Bone marrow (tissue), 2 donors: ENCODE data around the gene ERVW-1.
"Not testable (repeated sequence)": the region's sequence is repeated elsewhere in the genome, so short reads cannot be mapped to it uniquely, and the experiment has no call there.

Experiments
- DNase-seq, 2 donors: peaks; one replicate each; lab custom pipeline; 2025; lab: John Stamatoyannopoulos, UW

Gene ERVW-1

DNA sequence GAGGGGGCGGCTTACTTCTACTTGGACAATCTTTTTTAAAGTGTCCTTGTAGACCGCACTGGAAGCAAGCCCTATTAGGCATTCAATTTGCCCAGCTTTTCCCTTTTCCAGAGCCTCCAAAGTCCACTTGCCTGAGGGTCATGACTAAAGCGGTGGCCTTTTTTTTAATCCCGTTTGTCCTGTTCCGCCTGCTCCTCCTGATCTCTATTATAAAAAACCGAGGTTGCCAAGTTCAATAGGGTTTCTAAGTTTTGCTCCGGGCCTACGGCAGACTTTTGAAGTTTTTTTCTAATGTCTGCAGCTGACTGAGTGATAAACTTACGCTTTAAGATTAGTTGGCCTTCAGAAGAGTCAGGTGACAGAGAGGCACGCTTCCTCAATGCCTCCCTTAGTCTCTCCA is 3.8 kb downstream of the ERVW-1 start:
- not testable (repeated sequence) for DNase-seq

DNA sequence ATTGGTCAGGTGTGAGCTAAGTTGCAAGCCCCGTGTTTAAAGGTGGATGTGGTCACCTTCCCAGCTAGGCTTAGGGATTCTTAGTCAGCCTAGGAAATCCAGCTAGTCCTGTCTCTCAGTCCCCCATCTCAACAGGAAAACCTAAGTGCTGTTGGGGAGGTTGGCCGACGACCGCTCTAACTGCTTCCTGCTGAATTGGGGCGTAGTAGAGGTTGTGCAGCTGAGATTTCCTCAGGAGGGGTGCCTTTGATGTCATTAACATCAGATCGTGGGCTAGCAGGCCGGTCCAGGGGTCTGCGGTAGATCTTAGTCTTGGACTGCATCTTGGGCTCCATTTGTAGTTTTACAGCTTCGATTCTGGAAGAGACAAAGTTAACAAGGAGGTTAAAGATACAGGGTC is 9.2 kb downstream of the ERVW-1 start:
- DNase-seq: not testable (repeated sequence)

DNA sequence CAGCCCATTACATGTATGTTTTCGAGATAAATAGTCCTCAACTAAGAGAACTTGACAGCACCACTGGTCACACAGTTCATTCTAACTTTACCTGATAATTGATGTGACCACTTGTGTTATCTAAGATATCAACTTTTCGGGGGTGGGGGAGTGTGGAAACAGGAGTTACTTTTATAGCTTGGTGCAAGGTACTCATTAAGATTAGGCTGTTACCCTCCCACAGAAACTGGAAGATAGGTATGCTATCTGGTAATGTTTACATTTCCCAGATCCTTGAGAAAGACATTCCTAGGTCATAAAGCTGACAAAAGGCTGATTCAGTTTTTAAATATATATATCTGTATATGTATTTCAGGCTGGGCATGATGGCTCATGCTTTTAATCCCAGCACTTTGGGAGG is 11.1 kb downstream of the ERVW-1 start:
- no peak for DNase-seq

DNA sequence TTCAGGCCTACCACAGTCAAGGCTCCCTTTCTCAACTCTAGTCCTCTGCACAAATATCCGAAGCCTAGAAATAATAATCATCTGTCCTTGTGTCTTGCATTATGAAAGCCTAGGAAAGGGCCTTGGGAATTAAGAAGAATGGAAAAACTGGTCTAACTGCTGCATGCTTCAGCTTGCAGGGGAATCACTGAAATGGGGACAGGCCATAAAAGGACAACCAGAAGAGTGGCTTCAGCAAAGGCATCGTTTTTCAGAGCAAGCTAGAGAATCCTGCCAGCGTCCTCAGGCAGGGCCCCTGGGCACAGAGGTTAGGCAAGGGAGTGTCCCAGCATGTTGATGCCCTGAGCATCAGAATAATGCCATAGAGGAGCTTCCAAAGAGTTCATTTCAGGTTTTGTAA is 13.2 kb downstream of the ERVW-1 start:
- DNase-seq: no peak

DNA sequence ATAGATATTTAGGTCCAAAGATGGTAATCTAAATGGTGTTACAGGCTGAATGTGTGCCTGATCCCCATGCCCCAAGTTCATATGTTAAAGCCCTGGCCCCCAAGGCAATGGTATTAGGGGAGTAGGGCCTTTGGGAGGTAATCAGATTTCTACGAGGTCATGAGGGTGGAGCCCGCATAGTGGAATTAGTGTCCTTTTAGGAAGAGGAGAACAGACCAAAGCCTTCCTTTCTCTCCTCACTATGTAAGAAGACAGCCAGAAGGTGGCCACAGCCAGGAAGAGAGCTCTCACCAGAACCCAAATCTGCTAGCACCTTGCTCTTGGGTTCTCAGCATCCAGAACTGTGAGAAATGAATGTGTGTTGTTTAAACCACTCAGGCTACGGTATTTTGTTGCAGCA is 15.2 kb downstream of the ERVW-1 start:
- DNase-seq: no peak

DNA sequence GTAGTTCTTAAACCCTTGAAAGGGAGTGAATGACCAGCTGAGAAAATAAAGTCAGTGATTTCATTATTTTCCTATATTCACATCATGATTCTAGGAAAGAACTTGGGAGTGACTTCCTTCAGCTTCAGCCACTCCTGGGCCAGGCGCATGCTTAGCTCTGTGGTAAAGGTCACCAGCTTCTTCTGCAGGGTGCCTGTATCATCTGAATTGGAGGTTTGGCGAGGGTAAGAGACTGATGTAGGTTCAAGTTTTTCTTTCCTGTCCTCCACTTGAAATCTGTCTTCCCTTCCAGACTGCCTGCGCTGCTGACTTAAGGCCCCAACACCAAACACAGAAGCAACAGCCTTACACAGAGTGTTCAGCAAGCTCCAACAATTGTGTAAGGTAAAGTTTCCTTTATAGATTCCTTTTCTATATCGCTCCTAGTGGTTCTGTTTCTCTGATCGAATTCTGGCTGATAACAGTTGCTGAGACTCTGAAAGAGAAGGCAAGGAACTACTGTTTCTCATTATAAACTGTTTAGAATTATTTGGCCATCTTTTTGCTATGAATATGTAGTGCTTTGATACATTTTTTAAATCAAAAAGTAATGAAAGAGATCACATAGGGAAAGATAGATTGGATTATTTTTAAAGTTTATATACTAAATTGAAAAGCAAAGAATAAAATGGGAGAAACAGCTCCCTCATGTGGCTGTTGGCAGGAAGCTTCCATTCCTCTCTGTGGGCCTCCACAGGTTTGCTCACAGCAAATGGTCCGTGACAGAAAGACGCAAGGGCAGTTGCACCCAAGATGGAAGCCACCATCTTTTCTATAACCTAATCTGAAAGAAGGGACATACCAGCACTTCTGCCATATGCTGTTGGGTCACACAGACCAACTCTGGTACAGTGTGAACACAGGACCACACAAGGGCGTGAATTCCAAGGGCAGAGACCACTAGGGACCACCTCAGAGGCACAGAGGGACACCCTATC is 16.4 kb downstream of the ERVW-1 start:
- no peak for DNase-seq

DNA sequence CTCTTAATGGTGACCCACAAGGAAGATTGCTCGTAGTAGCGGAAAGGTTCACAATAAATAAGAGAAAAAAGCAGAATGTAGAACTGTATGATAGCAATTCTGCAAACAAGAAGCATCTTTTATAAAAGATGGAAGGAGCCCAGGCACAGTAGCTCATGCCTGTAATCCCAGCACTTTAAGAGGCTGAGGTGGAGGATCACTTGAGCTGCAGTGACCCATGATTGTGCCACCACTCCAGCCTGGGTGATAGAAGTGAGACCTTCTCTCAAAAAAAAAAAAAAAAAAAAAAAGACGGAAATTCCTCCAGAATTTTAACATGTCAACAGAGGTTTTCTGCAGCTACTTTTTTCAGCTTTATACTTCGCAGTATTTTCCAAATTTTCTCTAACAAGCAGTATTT is 17.2 kb downstream of the ERVW-1 start:
- DNase-seq: no peak

DNA sequence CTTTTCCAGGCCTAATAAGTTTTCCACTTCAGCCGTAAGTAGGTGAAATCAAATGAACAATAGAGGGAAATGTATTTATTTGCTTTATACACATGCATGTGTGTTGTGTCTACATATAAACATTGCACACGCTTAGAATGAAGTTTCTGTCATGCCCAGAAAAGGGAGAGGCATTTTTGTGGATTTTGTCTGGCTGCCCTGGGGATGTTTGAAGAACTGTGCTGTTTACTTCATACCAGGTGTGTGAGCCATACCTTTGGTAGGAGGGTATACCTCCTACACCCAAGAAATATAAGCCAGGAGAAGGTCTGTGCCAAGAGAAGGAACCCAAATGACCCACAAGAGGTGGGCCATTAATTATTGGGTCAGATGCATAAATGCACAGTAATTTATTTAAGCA is 17.6 kb downstream of the ERVW-1 start:
- no peak for DNase-seq

DNA sequence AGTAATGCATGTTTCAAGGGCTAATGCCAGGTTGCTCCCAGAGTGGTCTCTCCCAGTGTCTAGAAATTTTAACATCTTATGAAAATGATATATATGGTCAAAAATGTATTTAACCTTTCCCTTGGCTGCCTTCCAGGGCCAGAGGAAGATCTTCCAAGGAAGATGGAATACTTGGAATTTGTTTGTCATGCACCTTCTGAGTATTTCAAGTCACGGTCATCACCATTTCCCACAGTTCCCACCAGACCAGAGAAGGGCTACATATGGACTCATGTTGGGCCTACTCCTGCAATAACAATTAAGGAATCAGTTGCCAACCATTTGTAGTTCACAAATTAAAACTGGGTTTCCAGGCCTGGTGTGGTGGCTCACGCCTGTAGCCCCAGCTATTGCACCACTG is 21.5 kb downstream of the ERVW-1 start:
- DNase-seq: no peak

DNA sequence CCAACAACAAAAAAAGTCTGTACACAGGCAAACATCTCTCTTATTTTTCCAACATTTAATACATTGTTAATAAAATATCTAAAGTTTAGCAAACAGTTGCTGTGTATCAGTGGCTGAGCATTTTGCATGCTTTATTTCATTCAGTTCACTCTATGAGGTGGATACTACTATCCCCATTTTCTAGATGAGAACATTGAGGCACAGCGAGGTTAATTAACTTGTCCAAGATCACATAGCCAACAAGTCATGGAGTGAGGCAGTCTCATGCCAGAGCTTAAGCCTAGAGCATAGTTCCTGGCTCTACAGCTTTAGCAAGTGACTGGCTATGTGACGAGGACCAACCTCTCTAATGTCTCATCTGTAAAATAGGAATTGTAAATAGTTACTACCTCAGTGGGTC is 26.1 kb downstream of the ERVW-1 start:
- no peak for DNase-seq

DNA sequence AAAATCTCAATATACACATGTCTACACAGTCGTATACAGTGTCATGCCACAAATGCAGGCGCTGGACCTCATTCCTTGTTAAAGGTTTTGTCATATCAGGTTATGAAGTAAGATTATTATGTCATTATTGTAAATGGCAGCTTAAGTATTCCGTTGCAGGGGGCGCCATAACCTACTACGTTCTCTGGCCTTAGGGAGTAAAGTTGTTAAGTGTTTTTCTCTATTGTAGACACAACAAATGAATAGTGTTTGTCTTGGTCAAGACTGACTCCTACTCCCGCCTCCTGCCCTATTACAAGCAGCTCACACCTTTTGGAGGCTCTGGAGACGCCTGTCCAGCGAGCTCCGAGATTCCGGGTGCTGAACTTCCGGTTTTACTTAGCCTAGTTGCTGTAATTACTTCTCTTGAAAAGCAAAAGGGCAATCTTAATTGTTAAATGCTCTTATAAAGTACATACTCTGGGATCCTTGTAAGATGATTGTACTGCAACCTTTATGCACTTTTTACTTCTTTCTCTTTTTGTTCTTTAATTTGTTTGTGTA is 29.5 kb downstream of the ERVW-1 start:
- peak; percentile 41 to 69 for DNase-seq

DNA sequence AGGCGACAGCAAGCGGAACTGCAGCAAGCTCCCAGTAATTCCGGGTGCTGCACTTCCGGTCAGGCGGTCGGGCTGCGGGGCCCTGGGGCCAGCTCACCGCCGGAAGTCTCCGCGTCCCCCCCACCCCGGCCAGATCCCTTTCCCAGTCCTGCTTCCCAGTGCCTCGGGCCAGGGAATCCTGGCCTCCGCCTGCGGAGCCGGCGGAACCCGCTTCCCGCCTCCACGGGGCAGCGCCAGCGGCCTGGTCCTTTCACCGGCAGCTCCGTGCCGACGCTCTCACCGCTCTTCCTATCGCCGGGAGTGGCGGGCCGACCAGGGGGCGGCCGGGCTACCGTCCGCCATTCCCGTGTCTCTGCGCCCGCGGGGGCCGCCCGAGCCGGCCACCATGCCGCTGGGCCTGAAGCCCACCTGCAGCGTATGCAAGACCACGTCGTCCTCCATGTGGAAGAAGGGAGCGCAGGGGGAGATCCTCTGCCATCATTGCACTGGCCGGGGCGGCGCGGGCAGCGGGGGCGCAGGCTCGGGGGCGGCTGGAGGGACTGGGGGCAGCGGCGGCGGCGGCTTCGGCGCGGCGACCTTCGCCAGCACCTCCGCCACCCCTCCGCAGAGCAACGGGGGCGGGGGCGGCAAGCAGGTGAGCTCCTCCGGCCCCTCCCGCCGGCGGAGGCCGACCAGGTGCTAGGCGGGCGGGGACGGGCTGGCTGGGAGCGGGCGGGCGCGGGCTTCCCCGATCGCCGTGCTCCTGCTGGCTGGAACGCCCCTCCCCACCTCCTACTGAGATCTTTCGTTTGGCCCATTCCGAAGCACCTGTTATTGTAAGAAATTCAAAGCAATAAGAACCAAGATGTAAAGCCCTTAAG is 30.2 kb downstream of the ERVW-1 start, which contains the start of gene GATAD1:
Gene GATAD1 (plus strand): TSS at position 138 of the 860 bp plus-strand sequence. CDS start 248 bp downstream, at position 386.
- peak; percentile 58 to 67 for DNase-seq

DNA sequence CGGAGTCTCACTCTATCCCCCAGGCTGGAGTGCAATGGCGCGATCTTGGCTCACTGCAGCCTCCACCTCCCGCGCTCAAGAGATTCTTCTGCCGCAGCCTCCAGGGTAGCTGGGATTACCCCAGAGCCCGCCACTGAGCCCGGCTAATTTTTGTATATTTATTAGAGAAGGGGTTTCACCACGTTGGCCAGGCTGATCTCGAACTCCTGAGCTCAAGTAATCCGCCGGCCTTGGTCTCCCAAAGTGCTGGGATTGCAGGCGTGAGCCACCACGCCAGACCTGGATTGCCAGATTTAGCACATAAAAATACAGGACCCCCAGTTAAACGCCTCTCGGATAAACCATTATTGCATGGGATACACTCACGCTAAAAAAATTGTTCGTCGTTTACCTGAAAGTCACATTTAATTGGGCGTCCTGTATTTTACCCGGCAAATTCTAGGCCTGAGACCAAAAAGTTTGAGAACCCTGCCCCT is 30.8 kb downstream of the ERVW-1 start:
- DNase-seq: no peak

DNA sequence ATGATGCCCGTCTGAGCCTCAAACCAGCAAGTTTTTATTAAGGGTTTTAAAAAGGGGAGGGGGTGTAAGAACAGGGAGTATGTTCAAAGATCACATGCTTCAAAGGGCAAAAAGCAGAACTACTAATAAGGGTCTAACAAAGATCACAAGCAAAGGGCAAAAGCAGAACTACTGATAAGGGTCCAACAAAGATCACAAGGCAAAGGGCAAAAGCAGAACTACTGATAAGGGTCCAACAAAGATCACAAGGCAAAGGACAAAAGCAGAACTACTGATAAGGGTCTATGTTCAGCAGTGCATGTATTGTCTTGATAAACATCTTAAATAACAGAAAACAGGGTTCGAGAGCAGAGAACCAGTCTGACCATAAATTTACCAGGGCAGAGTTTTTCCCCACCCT is 35.0 kb downstream of the ERVW-1 start:
- not testable (repeated sequence) for DNase-seq

DNA sequence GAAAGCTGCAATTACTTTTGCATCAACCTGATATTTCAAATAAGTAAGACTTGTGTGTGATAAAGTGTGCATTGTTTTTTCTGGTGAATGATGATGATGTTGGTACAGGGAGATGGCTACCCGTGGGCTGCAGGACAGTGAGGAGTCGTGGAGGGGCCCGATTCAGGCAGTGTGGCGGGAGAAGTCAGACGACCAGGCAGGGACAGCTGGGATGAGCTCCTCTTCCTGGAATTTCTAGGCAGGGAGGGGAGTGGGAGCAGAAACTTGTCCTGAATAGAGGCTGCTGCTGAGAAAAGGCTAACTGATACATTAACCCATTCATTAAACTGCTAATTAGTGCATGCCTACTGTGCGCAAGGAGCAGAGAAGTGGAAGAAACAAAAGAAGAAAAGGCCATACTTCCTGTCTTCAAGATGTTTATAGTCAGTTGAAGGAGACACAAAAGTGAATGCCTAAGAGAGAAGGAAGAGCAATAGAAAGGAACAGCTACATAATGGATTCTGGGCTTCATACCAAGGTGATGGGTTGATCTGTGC is 39.7 kb downstream of the ERVW-1 start:
- DNase-seq: no peak

DNA sequence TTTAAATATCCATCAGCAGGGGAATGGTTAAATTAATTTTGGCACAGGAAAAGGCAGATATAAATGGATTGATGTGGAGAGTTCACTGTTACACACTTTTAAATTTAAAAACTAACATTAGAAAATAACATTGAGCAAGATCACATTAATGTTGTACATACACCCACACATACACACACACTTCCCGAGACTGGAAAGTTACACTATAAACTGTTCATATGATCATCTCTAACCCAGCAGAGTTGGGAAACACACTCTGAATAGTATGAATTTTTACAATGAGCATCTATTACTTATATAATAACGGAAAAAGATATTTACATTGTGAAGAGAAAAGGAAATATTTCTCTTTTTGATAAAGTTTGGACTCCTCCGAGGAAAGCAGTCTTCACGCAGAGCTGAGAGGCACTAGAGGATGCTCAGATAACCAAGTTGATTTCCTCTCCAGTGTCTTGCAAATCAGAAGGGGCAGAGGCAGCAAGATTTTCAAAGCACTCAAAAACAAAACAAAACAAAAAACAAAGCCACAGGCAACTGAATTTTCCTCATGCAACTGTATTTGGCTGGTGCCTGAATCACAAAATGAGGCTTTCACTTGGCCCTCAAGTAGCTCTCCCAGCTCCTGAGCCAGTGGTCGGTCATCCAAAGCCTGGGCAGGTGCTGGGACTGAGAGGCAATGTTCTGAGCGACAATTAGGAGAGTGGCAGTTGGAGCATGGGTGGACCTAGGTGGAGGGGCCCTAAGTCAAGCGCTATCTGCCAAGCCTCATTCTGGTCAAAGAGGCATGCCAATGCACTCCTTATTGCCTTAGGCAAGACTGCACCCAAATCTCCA is 40.9 kb downstream of the ERVW-1 start:
- DNase-seq: no peak

DNA sequence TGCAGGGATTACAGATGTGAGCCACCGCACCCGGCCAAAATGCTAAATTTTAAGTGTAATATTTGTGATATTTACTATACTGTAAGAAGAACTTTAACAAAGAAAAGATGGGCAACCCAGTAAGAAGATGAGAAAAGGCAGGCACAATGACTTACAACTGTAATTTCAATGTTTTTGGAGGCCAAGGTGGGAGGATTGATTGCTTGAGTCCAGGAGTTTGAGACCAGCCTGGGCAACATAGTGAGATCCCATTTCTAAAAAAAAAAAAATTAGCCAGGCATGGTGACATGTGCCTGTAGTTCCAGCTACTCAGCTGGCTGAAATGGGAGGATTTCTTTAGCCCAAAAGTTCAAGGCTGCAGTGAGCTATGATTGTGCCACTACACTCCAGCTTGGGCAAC is 42.2 kb downstream of the ERVW-1 start:
- DNase-seq: no peak

DNA sequence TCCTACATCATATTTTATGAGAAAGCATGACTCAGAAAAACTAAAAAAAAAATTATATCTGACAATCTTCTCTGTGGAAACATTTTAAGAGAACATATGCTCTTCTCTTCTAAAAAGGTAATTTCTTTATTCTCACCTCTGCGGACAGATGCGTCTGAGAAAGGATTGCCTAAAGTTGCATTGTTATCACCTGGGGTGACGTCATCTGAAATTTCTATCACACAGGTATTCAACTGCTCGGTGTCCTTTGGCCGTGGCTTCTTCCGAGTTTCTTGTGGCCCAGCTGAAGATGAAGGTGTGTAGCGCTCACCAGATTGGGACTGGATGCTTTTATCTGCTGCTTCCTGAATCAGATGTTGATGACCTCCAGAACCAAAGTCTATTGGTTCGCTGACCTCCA is 44.7 kb downstream of the ERVW-1 start:
- no peak for DNase-seq

DNA sequence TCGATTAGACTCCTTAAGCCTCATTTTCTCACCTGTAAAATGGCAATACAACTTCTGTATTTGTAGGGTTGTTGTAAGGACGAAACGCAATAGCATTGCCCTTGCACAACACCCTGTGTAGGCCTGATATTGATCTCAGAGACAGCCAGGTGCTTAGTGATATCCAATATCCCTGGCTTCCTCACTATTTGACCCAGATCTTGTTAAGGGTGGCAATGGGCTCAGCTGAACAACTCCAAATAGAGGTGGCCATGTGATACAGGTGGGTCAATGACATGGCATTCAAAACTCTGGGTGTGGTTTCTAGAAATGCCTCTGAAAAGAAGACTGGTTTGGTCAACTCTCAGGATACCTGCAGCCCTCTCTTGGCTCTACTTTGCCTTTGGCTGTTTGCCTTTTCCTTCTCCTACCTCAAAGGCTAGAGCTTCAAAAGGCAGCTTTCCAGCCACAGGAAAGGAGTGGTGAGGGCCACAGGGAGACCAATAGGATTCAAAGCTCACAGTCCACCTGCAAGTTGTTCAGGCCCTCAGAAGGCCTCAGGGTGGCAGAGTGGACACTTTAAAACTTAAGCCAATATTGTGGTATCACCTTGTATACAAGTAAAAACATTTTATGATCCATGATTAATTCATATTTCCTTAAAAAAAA is 45.3 kb downstream of the ERVW-1 start:
- DNase-seq: no peak

DNA sequence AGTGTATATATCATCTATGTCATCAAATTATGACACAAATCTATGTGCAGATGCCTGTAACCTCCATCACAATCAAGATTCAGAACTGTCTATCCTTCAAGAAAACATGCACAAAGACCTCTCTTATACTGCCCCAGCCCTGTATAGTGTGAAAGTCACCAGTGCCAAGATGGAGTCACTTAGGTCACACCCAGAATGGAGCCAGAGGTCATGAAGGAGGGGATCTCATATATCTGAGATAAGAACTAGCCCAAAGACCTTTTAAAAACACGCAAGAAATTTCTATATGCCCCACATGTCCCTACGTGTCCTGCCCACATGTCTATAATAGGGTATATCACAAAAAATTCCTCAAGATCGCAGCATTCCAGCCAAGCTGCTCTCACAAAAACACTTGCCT is 50.6 kb downstream of the ERVW-1 start:
- no peak for DNase-seq
